Hematopoietic multipotent progenitor cell treated with erythropoietin and hydrocortisone succinate and interleukin-3 and kit ligand, for 4 days (in vitro differentiated cells): ENCODE data around the gene FTL.

Experiments
- DNase-seq: peaks from one replicate; pipeline ENCODE4 v3.0.0-alpha.2; 2015

FTL gene

GRCh38 chr19:48992581-48993174, 27.6 kb downstream of the FTL start:
- DNase-seq = peak; percentile 39

DNA sequence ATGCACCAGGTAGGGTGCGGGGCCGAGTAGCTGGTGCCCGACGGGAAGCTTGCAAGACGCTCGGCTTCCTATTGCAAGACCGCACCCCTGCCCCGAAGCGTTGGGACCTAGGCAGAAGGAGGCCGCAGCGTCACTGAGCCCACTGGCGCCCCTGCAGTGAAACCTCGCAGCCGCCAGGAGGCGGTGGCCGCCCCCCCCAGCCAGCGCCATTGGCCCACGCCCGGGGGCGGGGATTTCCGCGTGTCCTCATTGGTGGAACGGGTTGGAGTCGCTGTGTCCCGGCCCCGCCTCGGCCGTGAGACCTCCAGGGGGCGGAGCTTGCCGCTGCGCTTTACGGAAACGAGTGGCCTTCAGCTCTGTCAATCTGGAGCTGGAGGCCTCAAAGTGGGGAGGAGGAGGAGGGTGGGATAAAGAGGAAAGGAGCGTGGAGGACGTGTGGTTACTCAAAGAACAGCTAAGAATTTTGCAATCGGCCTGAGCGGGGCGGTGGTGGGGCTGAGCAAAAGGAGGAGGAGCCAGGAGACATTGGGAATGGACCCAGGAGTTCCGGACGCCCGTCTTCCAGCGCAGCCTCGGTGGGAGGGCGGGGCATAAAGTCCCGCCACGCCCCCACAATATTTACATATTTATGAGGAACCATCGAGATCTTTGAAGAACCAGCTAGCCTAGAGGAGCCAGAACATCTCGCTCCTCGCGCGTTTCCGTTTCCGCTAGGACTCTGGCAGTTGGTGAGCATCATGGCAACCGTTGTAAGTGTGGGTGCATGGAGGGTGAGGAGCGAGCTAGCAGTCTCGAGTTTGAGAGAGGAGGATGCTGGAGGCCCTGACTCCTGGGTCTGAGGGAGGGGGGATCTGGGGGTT, 28.3 kb downstream of the FTL start, which contains the start of the genes GYS1 and RUVBL2:
Gene GYS1, minus strand, starts transcription at position 135 of the 860 bp plus-strand sequence. CDS start 197 bp downstream, outside the sequence.
Gene RUVBL2, plus strand, starts transcription at position 713 of the 860 bp plus-strand sequence. Its CDS starts 25 bp downstream, at position 738.
- DNase-seq = peak; percentile 100

- no peak for DNase-seq
Measured at GRCh38 chr19:48994035-48994386, 28.9 kb downstream of the FTL start.

DNA sequence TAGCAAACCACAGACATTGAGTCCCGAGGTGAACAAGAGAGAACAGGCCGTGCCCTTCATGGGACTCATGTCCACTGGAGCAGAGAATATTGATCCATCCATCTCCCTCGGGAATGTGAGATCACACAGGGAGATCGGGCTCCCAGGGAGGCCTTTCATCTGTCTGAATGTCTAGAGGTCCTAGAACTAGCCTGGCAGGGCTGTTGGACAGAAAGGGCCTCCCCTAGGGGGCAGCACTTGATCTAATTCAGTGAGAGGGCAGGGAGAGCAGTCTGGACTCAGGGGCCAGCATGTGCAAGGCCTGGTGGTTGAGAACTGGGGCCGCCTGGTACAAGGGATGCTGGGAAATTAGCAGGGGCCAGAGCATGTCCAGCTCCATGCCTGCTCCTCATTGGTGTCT, 32.9 kb downstream of the FTL start:
- DNase-seq = peak; percentile 84

DNA sequence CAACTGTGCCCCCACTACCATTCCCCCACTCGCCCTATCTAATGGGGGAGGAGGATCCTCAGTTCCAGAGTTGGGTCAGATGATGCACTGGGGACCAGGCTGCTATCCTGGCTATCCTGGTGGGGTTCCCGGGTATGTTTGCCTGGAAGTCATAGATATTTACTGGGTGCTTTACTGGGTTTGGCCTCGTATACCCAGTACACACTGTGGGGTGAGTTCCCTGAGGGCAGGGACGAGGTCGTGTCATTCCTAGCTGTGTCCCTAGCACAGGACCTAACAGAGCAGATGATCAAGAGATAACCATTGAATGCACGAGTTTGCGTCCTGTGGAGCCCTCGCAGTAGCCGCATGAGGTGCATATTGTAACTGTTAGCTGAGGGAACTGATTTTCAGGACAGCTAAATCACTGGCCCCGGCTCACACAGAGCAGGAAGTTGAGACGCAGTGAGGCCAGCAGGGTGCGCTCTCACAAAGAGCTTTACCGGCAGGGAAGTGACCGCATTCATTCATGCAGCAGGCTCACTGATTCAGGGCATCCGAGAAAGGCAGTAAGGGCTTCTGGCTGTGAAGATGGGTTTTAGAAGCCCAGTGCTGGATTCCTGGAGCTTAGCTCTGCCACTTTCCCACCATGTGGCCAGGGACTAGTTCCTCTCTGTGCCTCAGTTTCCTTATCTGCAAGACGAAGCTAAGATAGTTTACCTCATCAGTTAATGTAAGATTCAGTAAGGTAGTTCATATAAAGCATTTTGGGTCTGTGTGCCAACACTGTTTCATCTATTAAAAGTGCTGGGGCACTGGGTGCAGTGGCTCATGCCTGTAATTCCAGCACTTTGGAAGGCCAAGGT, 34.6 kb downstream of the FTL start:
- peak; percentile 87 for DNase-seq

DNA sequence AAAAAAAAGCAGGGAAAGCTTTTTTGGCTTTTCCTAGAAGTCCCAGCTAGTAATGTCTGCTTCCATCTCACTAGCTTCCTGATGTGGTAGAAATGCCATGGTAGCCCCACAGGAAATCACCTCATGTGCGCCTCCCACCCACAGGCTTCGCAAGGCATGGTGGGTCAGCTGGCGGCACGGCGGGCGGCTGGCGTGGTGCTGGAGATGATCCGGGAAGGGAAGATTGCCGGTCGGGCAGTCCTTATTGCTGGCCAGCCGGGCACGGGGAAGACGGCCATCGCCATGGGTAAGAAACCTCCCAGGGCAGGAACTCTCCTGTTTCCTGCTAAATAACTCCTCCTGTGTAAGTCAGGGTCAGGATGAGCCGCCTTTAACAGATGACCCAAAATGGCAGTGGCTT, 39.0 kb downstream of the FTL start:
- DNase-seq = no peak

GRCh38 chr19:49004964-49005614, 40.0 kb downstream of the FTL start:
- DNase-seq = no peak

DNA sequence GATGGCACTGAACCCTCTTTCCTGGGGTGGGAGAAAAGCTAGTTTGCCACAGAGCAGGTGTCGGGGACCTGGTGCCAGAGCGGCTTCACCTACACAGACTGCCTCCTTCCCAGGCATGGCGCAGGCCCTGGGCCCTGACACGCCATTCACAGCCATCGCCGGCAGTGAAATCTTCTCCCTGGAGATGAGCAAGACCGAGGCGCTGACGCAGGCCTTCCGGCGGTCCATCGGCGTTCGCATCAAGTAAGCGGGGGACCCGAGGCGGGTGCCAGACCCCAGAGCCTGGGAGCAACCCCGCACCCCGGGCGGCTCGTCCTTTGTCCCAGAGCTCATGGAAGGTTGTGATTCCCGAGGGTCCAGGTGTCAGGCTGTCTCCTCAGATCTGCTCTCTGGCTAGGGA, 41.8 kb downstream of the FTL start:
- no peak for DNase-seq

DNA sequence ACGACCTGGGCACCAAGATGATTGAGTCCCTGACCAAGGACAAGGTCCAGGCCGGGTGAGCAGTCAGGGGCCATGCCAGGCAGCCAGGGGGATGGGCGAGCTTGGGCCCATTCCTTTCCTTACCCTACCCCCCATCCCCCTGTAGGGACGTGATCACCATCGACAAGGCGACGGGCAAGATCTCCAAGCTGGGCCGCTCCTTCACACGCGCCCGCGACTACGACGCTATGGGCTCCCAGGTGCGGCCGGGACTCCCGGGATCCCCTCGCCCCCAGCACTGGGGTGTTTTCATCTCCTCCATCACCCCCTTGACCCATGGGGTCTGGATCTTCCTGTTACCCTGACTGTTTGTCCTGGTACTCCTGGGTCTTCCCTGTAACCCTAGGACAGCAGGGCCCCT, 44.7 kb downstream of the FTL start:
- no peak for DNase-seq

DNA sequence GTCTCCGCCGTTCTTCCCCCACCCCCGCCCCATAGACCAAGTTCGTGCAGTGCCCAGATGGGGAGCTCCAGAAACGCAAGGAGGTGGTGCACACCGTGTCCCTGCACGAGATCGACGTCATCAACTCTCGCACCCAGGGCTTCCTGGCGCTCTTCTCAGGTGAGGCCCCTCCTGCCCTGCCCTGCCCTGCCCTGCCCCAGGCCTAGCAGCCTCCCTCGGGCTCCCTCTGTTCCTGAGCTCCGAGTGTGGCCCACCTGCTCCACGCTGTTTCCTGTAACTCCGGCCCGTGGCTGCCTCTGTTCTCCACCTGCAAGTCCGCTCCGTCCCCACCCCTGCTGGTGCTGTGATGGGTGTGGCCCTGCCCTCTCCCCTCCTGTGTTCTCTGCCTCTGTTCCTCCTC, 45.3 kb downstream of the FTL start:
- DNase-seq = no peak

DNA sequence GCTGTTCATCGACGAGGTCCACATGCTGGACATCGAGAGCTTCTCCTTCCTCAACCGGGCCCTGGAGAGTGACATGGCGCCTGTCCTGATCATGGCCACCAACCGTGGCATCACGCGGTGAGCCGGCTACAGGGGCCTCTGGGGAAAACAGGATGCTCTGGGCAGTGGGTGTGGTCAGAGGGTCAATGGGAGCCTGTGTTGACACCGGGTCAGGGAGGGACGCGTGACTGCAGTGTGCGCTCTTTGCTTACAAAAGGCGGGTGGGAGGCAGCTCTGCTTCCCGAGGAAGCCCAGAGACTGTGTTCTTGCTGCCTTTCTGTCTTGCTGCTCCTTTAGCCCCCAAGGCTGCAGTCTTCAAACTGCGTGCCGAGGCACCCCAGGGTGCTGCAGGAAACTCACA, 46.1 kb downstream of the FTL start:
- no peak for DNase-seq

DNA sequence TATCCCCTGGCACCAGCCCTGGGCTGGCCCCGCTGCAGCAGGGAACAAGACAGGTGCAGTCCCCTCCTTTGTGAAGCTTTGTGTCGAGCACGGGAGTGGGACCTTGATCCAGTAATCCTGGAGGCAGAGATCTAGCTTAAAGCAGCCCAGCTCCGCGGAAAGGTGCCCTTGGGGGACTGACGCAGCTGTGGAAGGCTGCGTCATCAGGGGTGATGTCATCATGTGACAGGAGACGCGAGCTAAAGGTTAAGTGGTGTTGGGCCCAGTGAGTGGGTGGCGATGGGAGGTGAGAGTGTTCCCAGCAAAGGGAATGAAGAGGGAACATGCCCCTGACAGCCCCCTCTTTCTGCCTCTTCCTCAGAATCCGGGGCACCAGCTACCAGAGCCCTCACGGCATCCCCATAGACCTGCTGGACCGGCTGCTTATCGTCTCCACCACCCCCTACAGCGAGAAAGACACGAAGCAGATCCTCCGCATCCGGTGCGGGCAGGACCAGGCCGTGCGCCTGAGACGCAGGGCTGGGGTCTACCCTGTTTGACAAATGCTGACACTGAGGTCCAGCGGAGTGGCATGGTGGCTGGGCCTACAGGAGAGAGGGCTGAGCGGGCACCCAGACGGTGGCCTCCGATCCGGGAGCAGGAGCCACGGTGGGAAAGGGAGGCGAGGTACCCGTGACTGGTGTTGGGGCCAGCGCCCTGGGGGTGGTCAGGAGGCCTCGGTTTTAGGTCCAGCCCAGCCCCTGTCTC, 49.2 kb downstream of the FTL start:
- DNase-seq = no peak

DNA sequence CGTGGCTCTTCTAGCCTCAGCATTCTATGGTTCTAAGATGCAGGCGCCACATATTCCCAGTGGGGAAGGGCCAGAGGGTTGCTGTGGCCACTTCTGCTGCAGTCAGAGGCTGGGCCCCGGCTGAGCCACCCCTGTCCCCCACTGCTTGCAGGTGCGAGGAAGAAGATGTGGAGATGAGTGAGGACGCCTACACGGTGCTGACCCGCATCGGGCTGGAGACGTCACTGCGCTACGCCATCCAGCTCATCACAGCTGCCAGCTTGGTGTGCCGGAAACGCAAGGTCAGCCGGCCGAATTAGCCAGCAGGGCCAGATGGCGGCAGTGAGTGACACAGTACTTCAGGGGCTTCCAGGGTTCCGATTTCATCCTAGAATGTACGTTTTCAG, 49.8 kb downstream of the FTL start:
- no peak for DNase-seq

GRCh38 chr19:49016067-49016839, 51.1 kb downstream of the FTL start:
- DNase-seq = no peak
